HepG2 (cell line): ENCODE data around the gene PSMC3IP. TPM values are rescaled to one million over a fixed set of nuclear protein-coding genes. Genes with fewer than 3 reads are reported as not detected.

ENCODE experiments used
- AGO1 ChIP-seq: fragments of 200-400 bp; formaldehyde crosslinking; IDR thresholded peaks from 2 replicates; pipeline ENCODE4 v1.6.1; 2017; ENCODE audit warnings: mild to moderate bottlenecking, low read depth, low read length, moderate library complexity; ENCODE audit not compliant: poor library complexity, severe bottlenecking
- GFI1 ChIP-seq: sonication (generic); formaldehyde crosslinking; IDR thresholded peaks from 2 replicates; pipeline ENCODE4 v1.5.0; 2020; ENCODE audit warnings: missing genetic modification reagents, mild to moderate bottlenecking, borderline replicate concordance
- GPN1 ChIP-seq: sonication (generic); formaldehyde crosslinking; IDR thresholded peaks from 2 replicates; pipeline ENCODE4 v1.5.1; 2020; ENCODE audit warnings: missing genetic modification reagents, borderline replicate concordance
- HMGXB3 ChIP-seq: sonication (generic); formaldehyde crosslinking; IDR thresholded peaks from 2 replicates; pipeline ENCODE4 v1.4.0; 2020; ENCODE audit warnings: missing genetic modification reagents, borderline replicate concordance
- IKZF1 ChIP-seq: fragments of 450-650 bp; IDR thresholded peaks from 2 replicates; pipeline ENCODE4 v1.7.1; 2016
- JUND ChIP-seq: sonication (generic); formaldehyde crosslinking; IDR thresholded peaks from 2 replicates; pipeline ENCODE4 v1.8.0; 2022; ENCODE audit warnings: mild to moderate bottlenecking, missing genetic modification reagents
- KDM3A ChIP-seq: IDR thresholded peaks from 2 replicates; pipeline ENCODE4 v1.6.1; 2018; ENCODE audit warnings: low read depth, missing compliant biosample characterization
- MAX ChIP-seq: IDR thresholded peaks from 2 replicates; pipeline ENCODE4 v1.6.1; 2012; ENCODE audit warnings: inconsistent platforms
- PHB2 ChIP-seq: fragments of 450-650 bp; IDR thresholded peaks from 2 replicates; pipeline ENCODE4 v1.6.1; 2018; ENCODE audit not compliant: partially characterized antibody
- POLR2G ChIP-seq: fragments of 200-400 bp; formaldehyde crosslinking; IDR thresholded peaks from 2 replicates; pipeline ENCODE4 v1.6.1; 2018; ENCODE audit warnings: mild to moderate bottlenecking, low read depth, low read length, moderate library complexity
- SIN3B ChIP-seq: fragments of 150-350 bp; IDR thresholded peaks from 2 replicates; pipeline ENCODE4 v1.6.1; 2014; ENCODE audit warnings: low read length
- SMYD3 ChIP-seq: sonication (generic); formaldehyde crosslinking; IDR thresholded peaks from 2 replicates; pipeline ENCODE4 v1.8.1; 2023; ENCODE audit warnings: mild to moderate bottlenecking, missing genetic modification reagents
- YEATS2 ChIP-seq: sonication (generic); formaldehyde crosslinking; IDR thresholded peaks from 2 replicates; pipeline ENCODE4 v1.4.0; 2020; ENCODE audit warnings: missing genetic modification reagents, borderline replicate concordance
- ZBTB42 ChIP-seq: sonication (generic); formaldehyde crosslinking; IDR thresholded peaks from 2 replicates; pipeline ENCODE4 v1.5.0; 2020; ENCODE audit warnings: mild to moderate bottlenecking, missing genetic modification reagents
- ZBTB7A ChIP-seq: sonication (generic); formaldehyde crosslinking; IDR thresholded peaks from 2 replicates; pipeline ENCODE4 v1.8.0; 2022; ENCODE audit warnings: mild to moderate bottlenecking, missing genetic modification reagents
- ZNF136 ChIP-seq: sonication (generic); formaldehyde crosslinking; IDR thresholded peaks from 2 replicates; pipeline ENCODE4 v1.8.1; 2022; ENCODE audit warnings: low read depth, mild to moderate bottlenecking, moderate library complexity, missing genetic modification reagents
- ZNF225 ChIP-seq: sonication (generic); formaldehyde crosslinking; IDR thresholded peaks from 2 replicates; pipeline ENCODE4 v1.4.0; 2020; ENCODE audit warnings: mild to moderate bottlenecking, missing genetic modification reagents
- ZNF563 ChIP-seq: sonication (generic); formaldehyde crosslinking; IDR thresholded peaks from 2 replicates; pipeline ENCODE4 v1.8.0; 2022; ENCODE audit warnings: mild to moderate bottlenecking, moderate library complexity, missing genetic modification reagents
- polyA plus RNA-seq, 8 experiments: library from polyadenylated mRNA; depleted of rRNA in 3 of 8; stranded (reverse) in 7 of 8; unstranded in 1 of 8; fragments of >200 nt; fragmentation: Illumina TruSeq in 4 of 8; extraction: Trizol in 4 of 8; gene quantifications; 2 replicates each; pipeline versions ENCODE4 v1.2.1 to v1.2.3, GENCODE V29; 2011 to 2016; ENCODE audit warnings: low read depth in 4 of 8, missing spikeins in 1 of 8, mixed read lengths in 1 of 8; ENCODE audit not compliant: insufficient read depth in 1 of 8
- total RNA-seq, 5 experiments: library from RNA; depleted of rRNA; stranded (reverse); fragments of >200 nt; fragmentation: Illumina TruSeq; extraction: Trizol; gene quantifications; 2 replicates each; pipeline ENCODE4 v1.2.3, GENCODE V29; 2016; ENCODE audit warnings: low read depth in 1 of 5
- TF ChIP-seq, protein P1 (sequence below): IDR thresholded peaks from 2 replicates; pipeline ENCODE4 v1.4.0; 2020; ENCODE audit warnings: mild to moderate bottlenecking, missing genetic modification reagents
- TF ChIP-seq, protein P2 (sequence below): fragments of 450-650 bp; IDR thresholded peaks from 2 replicates; pipeline ENCODE4 v1.6.1; 2016

The PSMC3IP gene
- total and polyA plus RNA-seq, 2 of the 13 experiments (the other 11 are each of a cell fraction or from before 2014, with no cell fraction given) = 6.5 to 22.4 TPM

GRCh38 chr17:42530952-42531454 lies 46.5 kb downstream of the PSMC3IP start (continued):
- TF ChIP-seq KDM3A (CRISPR knock-in tag) = peak; percentile 91; the same call in 1 of the 2 replicates
- peak; percentile 39; the same call in 1 of the 2 replicates for TF ChIP-seq ZBTB42 (CRISPR knock-in tag)
- TF ChIP-seq ZNF563 (CRISPR knock-in tag) = no peak
- TF ChIP-seq GFI1 (CRISPR knock-in tag) = peak; percentile 65
- TF ChIP-seq IKZF1 = no peak
- no peak for TF ChIP-seq SIN3B
- TF ChIP-seq ZNF225 (CRISPR knock-in tag) = peak; percentile 57; the same call in 1 of the 2 replicates
- TF ChIP-seq GPN1 = no peak
- TF ChIP-seq MAX = peak; percentile 75
- no peak for TF ChIP-seq PHB2
- TF ChIP-seq JUND (CRISPR knock-in tag) = peak; percentile 77; the same call in 1 of the 2 replicates
- TF ChIP-seq, protein P1, sequence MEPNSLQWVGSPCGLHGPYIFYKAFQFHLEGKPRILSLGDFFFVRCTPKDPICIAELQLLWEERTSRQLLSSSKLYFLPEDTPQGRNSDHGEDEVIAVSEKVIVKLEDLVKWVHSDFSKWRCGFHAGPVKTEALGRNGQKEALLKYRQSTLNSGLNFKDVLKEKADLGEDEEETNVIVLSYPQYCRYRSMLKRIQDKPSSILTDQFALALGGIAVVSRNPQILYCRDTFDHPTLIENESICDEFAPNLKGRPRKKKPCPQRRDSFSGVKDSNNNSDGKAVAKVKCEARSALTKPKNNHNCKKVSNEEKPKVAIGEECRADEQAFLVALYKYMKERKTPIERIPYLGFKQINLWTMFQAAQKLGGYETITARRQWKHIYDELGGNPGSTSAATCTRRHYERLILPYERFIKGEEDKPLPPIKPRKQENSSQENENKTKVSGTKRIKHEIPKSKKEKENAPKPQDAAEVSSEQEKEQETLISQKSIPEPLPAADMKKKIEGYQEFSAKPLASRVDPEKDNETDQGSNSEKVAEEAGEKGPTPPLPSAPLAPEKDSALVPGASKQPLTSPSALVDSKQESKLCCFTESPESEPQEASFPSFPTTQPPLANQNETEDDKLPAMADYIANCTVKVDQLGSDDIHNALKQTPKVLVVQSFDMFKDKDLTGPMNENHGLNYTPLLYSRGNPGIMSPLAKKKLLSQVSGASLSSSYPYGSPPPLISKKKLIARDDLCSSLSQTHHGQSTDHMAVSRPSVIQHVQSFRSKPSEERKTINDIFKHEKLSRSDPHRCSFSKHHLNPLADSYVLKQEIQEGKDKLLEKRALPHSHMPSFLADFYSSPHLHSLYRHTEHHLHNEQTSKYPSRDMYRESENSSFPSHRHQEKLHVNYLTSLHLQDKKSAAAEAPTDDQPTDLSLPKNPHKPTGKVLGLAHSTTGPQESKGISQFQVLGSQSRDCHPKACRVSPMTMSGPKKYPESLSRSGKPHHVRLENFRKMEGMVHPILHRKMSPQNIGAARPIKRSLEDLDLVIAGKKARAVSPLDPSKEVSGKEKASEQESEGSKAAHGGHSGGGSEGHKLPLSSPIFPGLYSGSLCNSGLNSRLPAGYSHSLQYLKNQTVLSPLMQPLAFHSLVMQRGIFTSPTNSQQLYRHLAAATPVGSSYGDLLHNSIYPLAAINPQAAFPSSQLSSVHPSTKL (CRISPR knock-in tag) = peak; percentile 96
- TF ChIP-seq YEATS2 (CRISPR knock-in tag) = peak; percentile 9; the same call in 1 of the 2 replicates
- TF ChIP-seq, protein P2, sequence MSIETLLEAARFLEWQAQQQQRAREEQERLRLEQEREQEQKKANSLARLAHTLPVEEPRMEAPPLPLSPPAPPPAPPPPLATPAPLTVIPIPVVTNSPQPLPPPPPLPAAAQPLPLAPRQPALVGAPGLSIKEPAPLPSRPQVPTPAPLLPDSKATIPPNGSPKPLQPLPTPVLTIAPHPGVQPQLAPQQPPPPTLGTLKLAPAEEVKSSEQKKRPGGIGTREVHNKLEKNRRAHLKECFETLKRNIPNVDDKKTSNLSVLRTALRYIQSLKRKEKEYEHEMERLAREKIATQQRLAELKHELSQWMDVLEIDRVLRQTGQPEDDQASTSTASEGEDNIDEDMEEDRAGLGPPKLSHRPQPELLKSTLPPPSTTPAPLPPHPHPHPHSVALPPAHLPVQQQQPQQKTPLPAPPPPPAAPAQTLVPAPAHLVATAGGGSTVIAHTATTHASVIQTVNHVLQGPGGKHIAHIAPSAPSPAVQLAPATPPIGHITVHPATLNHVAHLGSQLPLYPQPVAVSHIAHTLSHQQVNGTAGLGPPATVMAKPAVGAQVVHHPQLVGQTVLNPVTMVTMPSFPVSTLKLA = peak; percentile 25; the same call in 1 of the 2 replicates
- TF ChIP-seq HMGXB3 (CRISPR knock-in tag) = 0 out of 2 replicates have a peak, but pooled peaks have one; percentile 48
- peak; percentile 97 for TF ChIP-seq ZBTB7A (CRISPR knock-in tag)
- TF ChIP-seq ZNF136 (CRISPR knock-in tag) = peak; percentile 86
- TF ChIP-seq POLR2G = peak; percentile 39; the same call in 1 of the 2 replicates
- no peak for TF ChIP-seq AGO1
- TF ChIP-seq SMYD3 (CRISPR knock-in tag) = no peak
